IPS-NIHi7 (cell line): Measurements from ENCODE around the gene PLA2G7.
"Not testable (repeated sequence)": the region's sequence is repeated elsewhere in the genome, so short reads cannot be mapped to it uniquely, and the experiment has no call there.

ENCODE experiments used
- DNase-seq: peaks from one replicate; pipeline ENCODE4 v3.0.0; 2012; ENCODE audit warnings: mixed read lengths; ENCODE audit errors: extremely low spot score

Gene PLA2G7

DNA sequence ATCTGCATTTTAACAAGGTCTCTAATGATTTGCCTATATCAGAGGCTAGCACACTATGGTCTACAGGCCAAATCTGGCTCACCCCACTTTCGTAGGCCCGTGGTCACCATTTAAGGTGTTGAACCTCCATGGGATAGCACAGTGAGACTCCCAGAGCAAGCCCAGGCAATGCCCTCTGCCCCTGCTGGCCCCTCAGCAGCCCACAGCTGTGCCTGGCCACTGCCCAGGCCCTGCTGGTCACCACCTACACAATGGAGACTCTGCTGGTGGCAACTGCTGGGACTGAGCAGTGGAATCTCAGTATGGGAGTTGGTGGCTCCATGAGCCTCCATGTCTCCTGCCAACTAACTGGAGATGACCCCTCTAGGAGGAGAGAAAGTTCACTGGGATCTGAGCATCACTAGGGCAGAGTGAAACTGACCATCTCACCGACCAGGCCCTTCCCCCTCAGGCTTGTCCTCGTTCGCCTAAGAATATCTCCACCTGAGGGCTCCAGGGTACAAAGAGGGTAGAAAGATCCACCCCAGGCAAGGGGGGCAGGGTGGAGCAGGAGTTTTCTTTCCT is 13.8 kb upstream of the PLA2G7 start:
- DNase-seq = no peak

DNA sequence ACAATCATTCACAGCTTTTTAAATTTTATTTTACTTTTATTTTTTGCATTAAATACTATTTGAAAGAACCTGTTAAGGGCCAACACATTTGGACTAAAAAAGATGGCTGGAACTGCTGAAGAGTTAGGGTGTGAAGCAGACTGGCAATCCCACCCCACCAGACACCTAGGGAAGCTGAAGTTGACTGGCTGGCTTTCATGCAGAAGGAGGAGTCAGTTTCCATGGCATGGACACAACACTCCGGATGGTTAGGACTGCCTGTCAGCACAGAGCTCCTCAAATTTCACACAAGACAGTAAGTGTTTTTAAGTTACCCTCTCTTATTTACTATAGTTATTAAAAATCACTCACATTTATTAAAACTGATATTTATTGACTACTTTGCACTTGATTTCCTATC is 11.5 kb upstream of the PLA2G7 start, which contains the start of gene ANKRD66:
Gene ANKRD66, plus strand, starts transcription at position 238 of the 400 bp plus-strand sequence. CDS start 5,016 bp downstream, outside the sequence.
- DNase-seq = no peak

DNA sequence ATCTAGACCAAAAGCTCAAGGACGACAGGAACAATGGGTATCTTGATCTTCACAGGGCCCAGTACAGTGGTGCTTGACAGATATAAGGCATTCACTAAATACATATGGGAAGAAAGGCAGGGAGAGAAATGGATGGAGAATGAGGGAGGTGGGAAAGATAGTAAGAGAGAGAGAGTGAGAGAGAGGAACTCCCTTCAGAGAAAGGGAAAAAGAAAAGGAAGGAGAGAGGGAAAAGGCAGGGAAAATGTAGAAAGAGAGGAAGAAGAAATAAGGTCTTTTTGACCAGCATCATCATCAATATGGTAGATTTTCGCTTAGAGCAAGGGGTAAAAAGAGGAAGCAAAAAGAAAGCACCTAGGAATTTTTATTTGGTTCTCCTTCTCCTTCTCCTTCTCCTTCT is 10.8 kb upstream of the PLA2G7 start:
- no peak for DNase-seq

DNA sequence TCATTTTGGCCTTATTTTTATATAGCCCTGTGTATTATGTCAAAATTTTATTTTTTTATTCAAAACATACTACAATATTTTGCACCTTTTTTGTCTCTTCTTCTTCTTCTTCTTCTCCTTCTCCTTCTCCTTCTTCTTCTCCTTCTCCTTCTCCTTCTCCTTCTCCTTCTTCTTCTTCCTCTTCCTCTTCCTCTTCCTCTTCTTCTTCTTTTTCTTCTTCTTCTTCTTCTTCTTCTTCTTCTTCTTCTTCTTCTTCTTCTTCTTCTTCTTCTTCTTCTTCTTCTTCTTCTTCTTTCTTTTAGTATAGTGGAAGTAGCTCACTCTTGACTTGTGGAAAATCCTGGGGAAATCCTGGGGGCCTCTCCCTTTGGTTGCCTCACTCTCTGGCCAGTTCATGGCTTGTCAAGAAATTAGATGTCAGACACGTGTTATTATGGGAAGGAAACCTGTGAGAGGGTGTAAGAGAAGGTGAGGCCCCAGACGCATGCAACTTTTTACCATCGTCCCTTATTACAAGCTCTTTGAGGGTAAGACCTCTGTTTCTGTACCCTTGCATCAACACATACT is 9.1 kb upstream of the PLA2G7 start:
- DNase-seq = not testable (repeated sequence)

DNA sequence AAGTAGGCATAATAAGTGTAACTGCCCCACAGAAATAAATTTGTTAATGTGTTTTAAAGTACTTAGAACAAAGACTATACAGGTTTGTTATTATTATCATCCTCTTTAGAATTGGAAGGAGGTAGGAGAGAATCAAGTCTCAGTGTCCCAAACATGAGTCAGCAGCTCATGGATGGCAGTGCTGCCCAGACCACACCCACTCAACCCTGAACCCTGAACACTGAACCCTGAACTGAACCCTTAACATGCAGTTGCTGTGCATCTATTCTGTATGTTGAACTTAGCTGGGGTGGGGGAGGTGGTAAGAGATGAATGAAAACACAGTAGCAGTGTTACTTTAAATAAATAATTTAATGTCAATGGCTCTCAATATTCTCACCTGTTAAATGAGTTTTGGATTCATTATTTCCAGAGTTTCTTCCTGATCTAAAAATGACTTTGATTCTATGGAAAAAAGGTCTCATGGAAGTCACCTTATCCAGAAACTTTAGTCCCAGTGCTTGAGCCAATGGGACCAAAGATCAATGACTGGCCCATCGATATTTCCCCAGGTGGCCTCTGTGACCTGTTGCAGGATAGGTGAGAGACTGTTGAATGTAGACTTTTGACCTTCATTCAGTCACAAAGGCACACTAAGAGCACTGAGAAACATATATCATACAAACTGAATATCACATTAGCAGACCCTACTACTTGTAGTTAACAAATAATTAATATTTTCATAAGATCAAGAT is 8.4 kb upstream of the PLA2G7 start:
- DNase-seq = no peak

DNA sequence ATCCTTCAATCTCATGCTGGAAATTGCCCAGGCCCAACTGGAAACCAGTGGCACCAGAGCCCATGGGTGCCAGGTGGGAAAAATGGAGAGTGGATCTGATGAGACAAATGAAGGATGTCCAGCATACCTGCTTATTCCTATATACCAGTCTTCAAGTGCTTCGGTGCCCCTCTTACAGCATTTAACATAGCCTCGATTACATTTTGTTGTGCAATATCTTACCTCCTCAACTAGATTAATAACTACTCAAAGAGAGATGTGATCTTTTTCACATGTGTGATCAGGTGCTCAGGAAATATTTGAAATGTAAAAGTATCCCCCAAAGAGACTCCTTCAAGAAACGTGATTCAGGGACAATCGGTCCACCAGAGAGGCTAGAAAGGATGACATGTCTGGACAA is 6.7 kb upstream of the PLA2G7 start:
- no peak for DNase-seq

DNA sequence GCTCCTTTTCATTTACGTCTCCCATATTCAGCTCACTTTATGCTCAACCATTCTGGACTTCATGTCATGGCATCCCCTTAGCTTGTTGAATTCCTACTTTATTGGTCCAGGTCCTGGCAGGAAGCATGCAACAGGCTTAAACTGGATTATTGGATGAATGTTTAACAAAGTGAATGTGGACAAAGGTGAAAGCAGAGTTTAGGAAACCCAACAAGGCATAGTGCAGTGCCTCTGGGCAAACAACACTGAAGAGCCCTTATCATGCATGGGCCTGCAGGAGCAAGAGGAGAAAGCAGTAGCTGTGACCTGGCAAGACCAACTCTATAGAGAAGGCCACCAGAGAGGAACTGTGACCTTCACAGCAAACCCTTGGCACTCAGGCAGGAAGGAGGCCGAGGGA is 6.3 kb upstream of the PLA2G7 start:
- DNase-seq = no peak

DNA sequence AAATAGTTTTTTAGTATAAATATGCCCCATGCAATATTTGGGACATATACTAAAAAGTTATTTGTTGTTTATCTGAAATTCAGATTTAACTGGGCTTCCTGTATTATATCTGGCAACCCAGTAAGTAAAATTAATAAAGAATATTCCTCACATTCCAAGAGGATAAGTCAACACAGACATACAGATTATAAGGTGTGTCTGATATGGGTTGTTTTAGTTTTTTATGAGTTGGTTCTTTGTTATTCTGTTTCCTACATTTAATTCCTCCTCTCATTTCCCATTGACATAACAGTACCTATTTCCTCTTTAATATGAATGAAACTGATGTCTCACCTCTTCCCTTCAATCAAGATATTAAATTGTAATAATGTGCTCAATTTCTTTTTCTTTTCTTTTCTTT is 1.7 kb upstream of the PLA2G7 start:
- no peak for DNase-seq

DNA sequence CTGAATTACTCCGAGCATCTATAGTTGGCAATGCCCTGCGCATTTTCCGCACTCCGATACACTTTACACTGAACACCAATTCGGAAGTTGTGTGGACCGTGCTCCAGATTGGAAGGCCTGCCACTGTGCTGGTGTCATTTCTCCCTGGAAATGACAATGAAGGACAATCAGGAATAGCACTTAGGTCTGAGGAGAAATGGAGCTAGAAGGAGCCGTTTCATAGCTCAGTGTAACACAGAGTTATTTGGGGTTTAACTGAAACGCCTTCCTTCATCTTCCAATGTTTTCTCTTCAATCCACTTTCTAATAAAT is 501 bp upstream of the PLA2G7 start:
- no peak for DNase-seq

DNA sequence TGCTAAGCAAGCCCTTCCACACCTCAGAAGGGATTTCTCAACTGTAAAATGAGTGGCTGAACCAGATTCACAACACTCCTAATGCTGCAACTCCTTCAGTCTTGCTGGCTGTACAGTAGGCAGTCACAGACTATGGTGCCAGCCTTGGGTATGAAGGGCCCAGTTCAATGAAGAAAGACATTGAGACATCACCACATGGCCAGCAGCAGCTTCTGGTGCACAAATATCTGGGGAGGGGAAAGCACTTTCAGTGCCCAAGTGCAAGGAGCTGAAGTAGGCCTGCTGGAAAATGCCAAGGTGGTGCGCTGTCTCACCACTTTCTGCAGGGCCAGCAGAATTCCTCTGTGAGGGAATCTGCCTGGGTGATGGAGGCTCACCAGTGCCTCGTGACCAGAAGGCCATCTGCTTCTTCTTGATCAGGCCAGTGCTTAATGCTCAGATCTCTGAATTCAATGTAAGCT is 1.8 kb downstream of the PLA2G7 start:
- DNase-seq = no peak

DNA sequence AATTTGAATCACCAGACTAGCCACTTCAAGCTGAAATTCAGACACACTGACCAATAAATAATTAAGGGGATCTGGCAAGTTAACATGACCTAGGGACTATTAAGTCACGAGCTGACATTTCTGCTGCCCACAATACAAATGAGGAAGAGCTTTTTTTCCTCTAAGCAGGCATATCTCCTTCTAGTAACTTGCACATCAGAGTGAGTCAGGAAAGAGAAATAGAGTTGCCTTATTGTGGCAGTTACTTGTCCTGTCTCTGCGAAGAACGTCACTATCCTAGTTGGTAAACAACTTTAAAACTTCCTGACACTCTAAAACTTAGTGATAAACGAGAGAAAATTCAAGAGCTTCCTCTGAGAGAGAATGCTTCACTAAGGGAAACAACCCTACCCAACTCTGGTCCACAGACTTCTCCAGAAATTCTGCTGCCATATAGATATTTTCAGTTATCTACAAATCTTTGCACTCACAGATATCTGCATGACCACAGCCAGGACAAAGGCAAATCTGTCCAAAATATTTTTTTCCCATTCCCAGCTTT is 4.2 kb downstream of the PLA2G7 start:
- no peak for DNase-seq

DNA sequence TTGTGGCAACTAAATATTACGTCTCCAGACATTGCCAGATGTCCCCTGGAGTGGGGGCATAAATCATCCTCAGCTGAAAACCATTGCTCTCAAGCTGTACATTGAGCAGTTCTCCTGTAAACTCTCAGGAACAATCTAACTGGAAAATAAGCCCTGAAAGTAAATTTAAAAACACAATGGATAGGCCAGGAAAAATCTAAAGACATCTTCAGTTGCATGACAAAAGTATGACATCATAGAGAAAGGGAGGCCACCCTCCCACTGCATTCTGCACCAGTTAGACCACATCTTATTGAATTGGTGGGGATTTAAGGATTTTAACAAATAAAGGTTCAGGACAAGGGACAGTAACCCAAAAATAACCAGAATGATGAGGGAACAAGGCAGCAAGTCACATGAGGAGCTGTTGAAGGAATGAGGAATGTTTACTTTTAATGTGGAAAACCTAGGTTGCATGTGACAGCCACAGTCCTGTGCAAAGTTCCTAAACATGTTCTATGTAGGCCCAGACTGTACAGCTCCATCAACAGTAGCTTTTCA is 5.3 kb downstream of the PLA2G7 start:
- DNase-seq = no peak

DNA sequence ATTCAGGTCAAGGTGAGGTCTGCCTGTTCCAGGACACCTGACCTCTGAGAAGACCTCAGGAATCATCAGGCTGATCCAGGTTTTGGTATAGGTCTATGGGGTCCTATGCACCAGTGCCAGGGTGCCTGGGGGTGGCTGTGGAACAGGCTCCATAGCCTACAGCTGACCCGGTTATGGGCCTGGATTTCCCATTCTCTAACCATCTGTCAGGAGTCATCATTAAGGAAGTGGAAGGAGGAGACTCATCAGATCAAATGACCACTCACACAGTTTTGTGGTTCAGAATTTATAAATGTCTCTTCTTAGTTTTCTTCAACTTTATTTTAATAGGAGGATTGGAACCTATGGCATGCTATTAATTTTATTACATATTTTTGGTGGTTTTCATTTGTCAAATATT is 14.8 kb downstream of the PLA2G7 start:
- no peak for DNase-seq

DNA sequence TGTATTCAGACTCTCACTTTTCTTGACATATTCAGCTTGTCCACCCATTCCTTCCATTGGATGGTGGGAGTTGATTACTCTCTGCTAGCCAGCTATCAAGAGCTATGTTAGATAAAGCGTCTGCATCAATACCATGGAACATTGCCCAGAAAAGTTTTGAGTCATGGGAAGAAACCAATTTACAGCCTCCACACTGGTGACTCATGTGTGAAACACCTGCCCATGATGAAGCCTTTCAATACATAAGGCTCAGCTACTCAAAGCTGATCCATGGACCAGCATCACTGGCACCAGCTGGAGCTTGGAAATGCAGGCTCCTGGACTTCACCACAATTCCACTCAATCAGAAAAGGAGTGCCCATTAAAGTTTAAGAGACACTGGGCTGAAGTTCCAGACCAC is 16.1 kb downstream of the PLA2G7 start:
- DNase-seq = no peak

DNA sequence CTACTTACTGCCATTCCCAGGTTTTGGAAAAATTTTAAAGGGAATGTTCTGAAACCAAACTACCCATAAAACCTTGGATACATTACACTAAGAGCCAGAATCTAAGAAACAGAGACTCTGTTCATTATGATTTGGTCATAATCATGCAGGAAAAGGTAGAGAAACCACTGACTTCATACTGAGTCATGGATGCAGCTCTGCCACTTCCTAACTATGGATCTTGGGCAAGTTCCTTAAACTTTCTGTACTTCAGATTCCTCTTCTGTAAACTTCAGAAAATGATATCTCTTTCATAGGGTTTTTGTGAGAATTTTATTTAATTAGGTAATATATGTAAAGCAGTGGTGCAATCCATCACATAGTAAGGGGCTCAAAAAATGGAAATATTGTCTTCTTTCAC is 20.0 kb downstream of the PLA2G7 start:
- no peak for DNase-seq

DNA sequence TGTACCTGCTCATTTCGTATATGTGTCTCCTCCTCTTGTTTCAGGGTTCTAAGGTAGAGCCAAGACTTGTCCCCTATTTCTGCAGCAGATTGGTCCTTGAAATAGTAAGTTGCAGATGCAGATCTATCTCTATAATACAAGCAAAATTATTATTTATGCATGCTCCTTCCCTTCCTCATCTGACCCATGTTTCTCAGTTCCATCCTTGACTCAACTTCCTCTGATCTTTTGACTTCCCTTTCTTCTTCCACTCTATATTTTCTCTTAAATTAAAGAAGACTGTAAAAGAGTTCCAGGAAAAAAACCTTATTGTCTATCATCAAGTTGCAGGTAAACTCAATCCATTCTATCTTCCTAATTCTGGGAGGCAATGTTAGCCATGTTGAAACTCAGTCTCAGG is 23.7 kb downstream of the PLA2G7 start:
- DNase-seq = no peak

DNA sequence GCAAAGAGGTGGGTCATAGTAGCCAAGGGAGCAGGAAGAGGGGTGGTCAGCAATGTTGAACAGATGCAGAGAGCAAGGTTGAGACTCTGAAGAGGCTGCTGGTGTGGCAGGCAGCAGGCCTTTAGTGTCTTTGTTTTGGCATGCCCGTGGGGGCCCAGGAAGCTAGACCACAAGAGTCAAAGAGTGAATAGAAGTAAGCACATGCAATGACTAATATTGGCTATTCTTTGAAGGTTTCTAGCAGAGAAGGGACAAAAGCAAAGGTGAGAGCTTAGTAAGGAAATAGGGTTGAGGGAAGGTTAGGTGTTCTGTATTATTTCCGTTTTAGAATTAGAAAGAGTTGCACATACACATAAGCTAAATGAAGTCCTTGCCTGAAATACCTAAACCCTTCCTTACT is 28.7 kb downstream of the PLA2G7 start:
- no peak for DNase-seq

DNA sequence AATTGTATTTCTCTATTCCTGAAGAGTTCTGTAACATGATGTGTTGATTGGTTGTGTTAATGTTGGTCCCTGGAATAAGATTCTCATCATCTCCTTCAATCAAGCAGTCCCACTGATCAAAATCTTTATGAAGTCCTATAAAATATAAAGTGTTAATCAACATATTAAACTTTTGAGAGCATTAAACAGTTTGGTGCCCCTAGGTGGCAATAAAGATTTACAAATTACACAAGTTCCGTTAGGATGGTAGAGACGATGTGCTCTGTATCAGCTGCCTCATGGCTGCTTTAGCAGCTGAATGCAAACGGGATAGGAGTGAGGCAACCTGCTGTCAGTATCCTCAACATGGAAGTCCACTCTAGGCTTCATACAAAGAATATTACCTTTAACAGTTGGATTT is 30.6 kb downstream of the PLA2G7 start:
- no peak for DNase-seq

DNA sequence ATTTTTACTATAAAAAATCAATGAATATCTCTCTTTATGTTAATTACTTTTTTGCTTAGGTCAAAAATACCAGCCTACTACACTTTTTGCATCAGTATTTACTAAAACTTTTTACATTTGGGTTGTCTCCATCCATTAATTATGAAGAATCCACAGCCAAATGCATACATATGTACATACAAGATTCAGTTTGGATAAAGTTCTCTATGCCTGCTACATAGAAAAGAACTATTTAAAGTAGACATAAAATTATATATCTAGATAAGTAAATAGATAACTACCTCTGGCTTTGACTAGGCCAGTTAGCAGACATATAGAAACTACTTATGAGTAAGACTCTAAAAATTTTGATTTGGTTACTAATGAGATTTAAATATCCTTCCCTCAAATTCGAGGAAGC is 35.2 kb downstream of the PLA2G7 start:
- DNase-seq = no peak

DNA sequence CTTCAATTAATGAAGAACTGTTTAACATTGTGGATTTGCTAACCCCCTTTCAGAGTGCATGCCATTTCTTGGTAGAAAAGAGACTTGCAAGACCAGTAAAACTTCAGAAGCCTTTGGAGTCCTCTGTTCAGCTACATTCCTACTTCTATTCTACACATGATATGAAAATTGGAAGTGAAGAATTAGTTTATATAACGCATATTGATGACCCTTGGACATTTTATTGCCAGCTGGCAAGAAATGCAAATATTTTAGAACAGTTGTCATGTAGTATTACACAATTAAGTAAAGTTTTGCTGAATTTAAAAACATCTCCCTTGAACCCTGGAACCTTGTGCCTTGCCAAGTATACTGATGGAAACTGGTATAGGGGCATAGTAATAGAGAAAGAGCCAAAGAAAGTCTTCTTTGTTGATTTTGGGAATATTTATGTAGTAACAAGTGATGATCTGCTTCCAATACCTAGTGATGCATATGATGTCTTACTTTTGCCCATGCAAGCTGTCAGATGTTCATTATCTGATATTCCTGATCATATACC is 44.2 kb downstream of the PLA2G7 start:
- no peak for DNase-seq

DNA sequence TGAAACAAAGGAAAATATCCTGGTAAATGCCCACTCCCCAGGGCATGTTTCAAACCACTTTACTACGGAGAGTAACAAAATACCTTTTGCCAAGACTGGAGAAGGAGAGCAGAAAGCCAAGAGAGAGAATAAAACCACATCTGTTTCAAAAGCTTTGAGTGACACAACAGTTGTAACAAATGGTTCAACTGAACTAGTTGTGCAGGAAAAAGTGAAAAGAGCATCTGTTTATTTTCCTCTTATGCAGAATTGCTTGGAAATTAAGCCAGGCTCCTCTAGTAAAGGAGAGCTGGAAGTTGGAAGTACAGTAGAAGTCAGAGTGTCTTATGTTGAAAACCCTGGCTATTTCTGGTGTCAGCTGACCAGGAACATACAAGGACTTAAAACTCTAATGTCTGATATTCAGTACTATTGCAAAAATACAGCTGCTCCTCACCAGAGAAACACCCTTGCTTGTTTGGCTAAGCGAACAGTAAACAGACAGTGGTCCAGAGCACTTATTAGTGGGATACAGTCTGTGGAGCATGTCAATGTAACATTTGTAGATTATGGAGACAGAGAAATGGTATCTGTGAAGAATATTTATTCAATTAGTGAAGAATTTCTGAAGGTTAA is 44.9 kb downstream of the PLA2G7 start:
- no peak for DNase-seq

DNA sequence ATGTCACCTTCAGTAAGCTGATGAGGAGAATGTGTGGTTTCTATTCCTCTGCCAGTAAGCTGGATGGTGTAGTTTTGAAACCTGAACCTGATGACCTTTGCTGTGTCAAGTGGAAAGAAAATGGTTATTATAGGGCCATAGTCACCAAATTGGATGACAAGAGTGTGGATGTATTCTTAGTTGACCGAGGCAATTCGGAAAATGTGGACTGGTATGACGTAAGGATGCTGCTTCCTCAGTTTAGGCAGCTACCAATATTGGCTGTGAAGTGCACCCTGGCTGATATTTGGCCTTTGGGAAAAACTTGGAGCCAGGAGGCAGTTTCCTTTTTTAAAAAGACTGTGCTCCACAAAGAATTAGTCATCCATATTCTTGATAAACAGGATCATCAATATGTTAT is 45.5 kb downstream of the PLA2G7 start:
- DNase-seq = no peak
